Suprapubic skin (tissue), 3 donors: ENCODE measurements around the gene PBOV1.

Source experiments
- EP300 ChIP-seq: sonication (generic); formaldehyde crosslinking; IDR thresholded peaks from one replicate; pipeline ENCODE4 v1.6.1; 2017; ENCODE audit warnings: antibody characterized with exemption
- POLR2A ChIP-seq, 2 donors: fragments of 450-650 bp; IDR thresholded peaks; one replicate each; pipeline ENCODE4 v1.6.1; 2017; ENCODE audit warnings: antibody characterized with exemption in 2 of 2, mild to moderate bottlenecking in 2 of 2, moderate library complexity in 2 of 2
- TF ChIP-seq, protein P1 (sequence below), 2 donors: fragments of 200-600 bp in 1 of 2; fragments of 450-650 bp in 1 of 2; sonication (generic) in 1 of 2; IDR thresholded peaks; one replicate each; pipeline ENCODE4 v1.5.1; 2016 to 2019; ENCODE audit warnings: antibody characterized with exemption in 2 of 2, mild to moderate bottlenecking in 1 of 2, moderate library complexity in 1 of 2

GRCh38 chr6:138230759-138231380 is 12.6 kb upstream of the PBOV1 start:
- TF ChIP-seq EP300 (no peak), POLR2A (IDR thresholded peaks at IDR 0.05) (no peak)
- TF ChIP-seq, protein P1, sequence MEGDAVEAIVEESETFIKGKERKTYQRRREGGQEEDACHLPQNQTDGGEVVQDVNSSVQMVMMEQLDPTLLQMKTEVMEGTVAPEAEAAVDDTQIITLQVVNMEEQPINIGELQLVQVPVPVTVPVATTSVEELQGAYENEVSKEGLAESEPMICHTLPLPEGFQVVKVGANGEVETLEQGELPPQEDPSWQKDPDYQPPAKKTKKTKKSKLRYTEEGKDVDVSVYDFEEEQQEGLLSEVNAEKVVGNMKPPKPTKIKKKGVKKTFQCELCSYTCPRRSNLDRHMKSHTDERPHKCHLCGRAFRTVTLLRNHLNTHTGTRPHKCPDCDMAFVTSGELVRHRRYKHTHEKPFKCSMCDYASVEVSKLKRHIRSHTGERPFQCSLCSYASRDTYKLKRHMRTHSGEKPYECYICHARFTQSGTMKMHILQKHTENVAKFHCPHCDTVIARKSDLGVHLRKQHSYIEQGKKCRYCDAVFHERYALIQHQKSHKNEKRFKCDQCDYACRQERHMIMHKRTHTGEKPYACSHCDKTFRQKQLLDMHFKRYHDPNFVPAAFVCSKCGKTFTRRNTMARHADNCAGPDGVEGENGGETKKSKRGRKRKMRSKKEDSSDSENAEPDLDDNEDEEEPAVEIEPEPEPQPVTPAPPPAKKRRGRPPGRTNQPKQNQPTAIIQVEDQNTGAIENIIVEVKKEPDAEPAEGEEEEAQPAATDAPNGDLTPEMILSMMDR (IDR thresholded peaks at IDR 0.05): no peak
